WERI-Rb-1 (cell line): ENCODE data around the gene PACRG.

ENCODE experiments used
- DNase-seq: peaks from one replicate; pipeline ENCODE4 v3.0.0-alpha.2; 2020
- H3K27ac ChIP-seq: fragments of 250-450 bp; sonication (Bioruptor Pico); 2 replicates; pipeline ENCODE4 v1.5.1; 2020; ENCODE audit warnings: mild to moderate bottlenecking, moderate library complexity
- H3K27me3 ChIP-seq: fragments of 250-450 bp; sonication (Bioruptor Pico); 2 replicates; pipeline ENCODE4 v1.5.1; 2021; ENCODE audit warnings: mild to moderate bottlenecking, low read depth, moderate library complexity; ENCODE audit not compliant: insufficient read depth, severe bottlenecking
- H3K36me3 ChIP-seq: fragments of 250-450 bp; sonication (Bioruptor Pico); 2 replicates; pipeline ENCODE4 v1.5.1; 2020; ENCODE audit warnings: mild to moderate bottlenecking, moderate library complexity
- H3K4me3 ChIP-seq: 2 replicates; pipeline ENCODE4 v1.5.1; 2011; ENCODE audit warnings: low read depth, mild to moderate bottlenecking, control low read depth, low read length
- H3K9me3 ChIP-seq: fragments of 250-450 bp; sonication (Bioruptor Pico); 2 replicates; pipeline ENCODE4 v1.5.1; 2021; ENCODE audit warnings: mild to moderate bottlenecking, moderate library complexity; ENCODE audit not compliant: severe bottlenecking
- CTCF ChIP-seq: IDR thresholded peaks from 2 replicates; pipeline ENCODE4 v1.5.1; 2011; ENCODE audit warnings: low read depth, mild to moderate bottlenecking, control low read depth, inconsistent platforms, low read length

The PACRG gene

DNA sequence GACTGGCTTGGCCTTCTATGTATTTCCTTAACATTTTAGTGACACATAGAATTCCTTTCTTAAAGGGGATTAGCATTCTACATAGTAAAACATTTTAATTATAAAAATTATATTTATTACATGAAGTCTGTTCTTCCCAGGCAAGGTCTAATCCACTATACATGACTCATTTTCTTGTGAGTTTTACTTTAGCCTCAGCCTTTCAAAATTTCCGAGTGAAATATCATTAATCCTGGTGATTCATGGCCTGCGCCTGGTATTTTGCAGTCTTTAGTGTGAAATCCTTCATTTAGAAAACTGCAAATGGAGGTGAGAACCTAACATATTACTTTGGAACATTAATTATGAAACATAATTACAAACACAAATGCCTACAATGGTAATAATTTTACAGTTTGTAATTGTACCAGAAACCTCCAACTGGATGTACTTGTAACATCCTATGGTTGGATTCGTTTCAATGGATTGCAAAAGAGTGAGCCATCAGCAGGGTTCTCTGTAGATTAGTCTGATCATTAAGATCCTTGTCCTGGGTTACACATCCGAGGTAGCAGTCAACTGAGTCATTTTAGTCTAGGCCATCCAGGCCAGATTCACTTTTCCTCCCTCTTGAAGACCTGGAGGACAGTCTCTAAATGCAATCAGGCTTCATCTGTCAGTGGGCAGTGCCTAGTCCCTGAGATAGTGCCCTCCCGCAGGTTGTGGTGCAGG lies 272.0 kb downstream of the PACRG start:
- DNase-seq: no peak
- Histone ChIP-seq H3K36me3 (no peaks in the 10 kb centered on the region), H3K9me3 (no peaks in the 10 kb centered on the region), H3K27ac (no peak overlapping the region), H3K27me3 (no peaks in the 10 kb centered on the region), H3K4me3 (no peak overlapping the region)
- TF ChIP-seq CTCF: no peak

DNA sequence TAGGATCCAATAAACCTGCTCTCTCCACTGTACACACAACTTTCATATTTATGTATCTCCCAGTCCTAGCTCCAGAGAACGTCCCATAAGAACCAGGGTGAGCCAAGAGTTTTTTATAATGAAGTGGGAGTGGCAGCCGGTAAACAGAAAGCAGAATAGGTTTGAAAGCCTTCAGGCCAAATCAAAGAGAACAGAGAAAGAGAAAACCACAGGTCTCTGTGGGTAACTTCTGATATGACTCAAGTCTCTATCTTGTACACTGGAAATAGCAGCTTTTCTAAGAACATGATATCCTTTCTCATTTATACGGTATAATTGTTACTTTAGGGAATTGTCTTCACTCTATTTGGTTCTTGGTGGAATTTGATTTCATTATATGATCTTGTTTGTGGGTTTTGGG lies 273.6 kb downstream of the PACRG start:
- Histone ChIP-seq H3K27me3 (no peaks in the 10 kb centered on the region), H3K36me3 (no peaks in the 10 kb centered on the region), H3K27ac (no peak overlapping the region), H3K4me3 (no peak overlapping the region), H3K9me3 (no peaks in the 10 kb centered on the region)
- no peak for TF ChIP-seq CTCF
- DNase-seq: no peak

DNA sequence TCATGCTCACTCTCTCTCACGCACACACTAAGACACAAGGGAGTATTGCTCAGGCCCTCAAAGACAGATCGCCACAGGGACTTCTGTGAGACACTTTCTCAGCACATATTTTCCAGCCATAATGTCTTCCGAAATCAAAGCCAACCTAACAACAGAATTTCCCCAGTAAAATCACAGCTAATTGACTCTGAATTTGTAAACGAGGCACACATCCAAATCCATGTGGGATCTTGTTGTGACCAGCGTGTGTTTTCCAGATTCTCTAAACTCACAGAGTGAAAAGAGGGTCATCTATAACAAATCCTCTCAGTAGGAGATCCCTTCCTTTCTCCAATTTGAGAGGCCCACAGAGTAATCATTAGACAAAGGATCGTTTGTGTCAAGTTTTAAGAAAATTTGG lies 280.4 kb downstream of the PACRG start:
- Histone ChIP-seq H3K9me3 (no peaks in the 10 kb centered on the region), H3K36me3 (no peaks in the 10 kb centered on the region), H3K27ac (no peak overlapping the region), H3K4me3 (no peak overlapping the region), H3K27me3 (no peaks in the 10 kb centered on the region)
- no peak for TF ChIP-seq CTCF
- DNase-seq: no peak

DNA sequence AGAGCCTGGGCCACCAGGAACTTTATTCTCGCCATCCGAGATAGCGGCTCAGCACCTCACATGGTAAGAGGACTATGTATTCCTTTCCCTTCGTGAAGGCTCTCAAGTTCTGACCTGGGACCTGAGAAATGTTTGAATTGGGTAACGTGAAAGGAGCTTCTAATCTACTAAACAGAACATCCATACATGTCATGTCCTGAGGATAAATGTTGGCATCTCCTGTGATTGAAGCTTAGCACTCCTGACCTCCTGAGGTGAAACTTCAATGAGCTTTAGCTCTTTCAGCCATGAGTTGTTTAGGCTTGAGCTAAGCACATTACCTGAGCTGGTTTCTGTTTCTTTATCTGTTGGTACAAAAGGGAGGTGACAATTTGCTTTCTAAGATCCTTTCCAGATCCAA lies 280.9 kb downstream of the PACRG start:
- Histone ChIP-seq H3K9me3 (no peaks in the 10 kb centered on the region), H3K27ac (no peak overlapping the region), H3K27me3 (no peaks in the 10 kb centered on the region), H3K4me3 (no peak overlapping the region), H3K36me3 (no peaks in the 10 kb centered on the region)
- DNase-seq: no peak
- no peak for TF ChIP-seq CTCF

DNA sequence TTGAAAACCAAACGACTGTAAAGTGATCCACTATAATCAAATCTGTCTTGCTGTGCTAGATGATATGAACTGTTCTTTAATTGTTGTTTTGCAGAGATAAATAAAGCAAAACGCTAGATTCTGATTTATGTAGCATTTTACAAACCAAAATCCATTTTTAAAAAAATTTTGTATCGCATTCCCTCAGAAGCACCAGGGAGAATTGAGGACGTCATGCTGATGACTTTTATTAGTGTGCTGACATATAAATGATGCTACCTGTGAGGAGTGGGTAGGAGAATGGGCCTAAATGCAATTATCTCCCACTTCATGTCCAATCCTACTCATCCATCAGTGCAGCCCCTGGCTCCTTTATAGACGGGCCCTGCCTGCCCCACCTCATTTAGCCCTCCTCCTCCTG lies 282.4 kb downstream of the PACRG start:
- no peaks in the 10 kb centered on the region for H3K9me3 ChIP-seq
- no peaks in the 10 kb centered on the region for H3K27me3 ChIP-seq
- TF ChIP-seq CTCF: no peak
- H3K4me3 ChIP-seq: no peak overlapping the region
- no peaks in the 10 kb centered on the region for H3K36me3 ChIP-seq
- DNase-seq: no peak
- H3K27ac ChIP-seq: no peak overlapping the region

GRCh38 chr6:163014736-163015135 lies 287.0 kb downstream of the PACRG start:
- H3K4me3 ChIP-seq: no peak overlapping the region
- no peak overlapping the region for H3K27ac ChIP-seq
- no peaks in the 10 kb centered on the region for H3K9me3 ChIP-seq
- no peak for TF ChIP-seq CTCF
- DNase-seq: no peak
- no peaks in the 10 kb centered on the region for H3K36me3 ChIP-seq
- no peaks in the 10 kb centered on the region for H3K27me3 ChIP-seq
